GM12872 (cell line): Measurements from ENCODE around the gene CYREN.
A peak's percentile ranks its signal among the peaks of the same experiment; 100 is the strongest.

Experiments used
- TF ChIP-seq, protein P1 (sequence below): IDR thresholded peaks from 3 replicates; pipeline ENCODE4 v1.5.1; 2011; ENCODE audit warnings: low read depth, mild to moderate bottlenecking, low read length, moderate library complexity; ENCODE audit not compliant: insufficient read depth

The CYREN gene

GRCh38 chr7:135186841-135187253, 16.3 kb upstream of the CYREN start:
- TF ChIP-seq, protein P1, sequence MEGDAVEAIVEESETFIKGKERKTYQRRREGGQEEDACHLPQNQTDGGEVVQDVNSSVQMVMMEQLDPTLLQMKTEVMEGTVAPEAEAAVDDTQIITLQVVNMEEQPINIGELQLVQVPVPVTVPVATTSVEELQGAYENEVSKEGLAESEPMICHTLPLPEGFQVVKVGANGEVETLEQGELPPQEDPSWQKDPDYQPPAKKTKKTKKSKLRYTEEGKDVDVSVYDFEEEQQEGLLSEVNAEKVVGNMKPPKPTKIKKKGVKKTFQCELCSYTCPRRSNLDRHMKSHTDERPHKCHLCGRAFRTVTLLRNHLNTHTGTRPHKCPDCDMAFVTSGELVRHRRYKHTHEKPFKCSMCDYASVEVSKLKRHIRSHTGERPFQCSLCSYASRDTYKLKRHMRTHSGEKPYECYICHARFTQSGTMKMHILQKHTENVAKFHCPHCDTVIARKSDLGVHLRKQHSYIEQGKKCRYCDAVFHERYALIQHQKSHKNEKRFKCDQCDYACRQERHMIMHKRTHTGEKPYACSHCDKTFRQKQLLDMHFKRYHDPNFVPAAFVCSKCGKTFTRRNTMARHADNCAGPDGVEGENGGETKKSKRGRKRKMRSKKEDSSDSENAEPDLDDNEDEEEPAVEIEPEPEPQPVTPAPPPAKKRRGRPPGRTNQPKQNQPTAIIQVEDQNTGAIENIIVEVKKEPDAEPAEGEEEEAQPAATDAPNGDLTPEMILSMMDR: 0 out of 3 replicates have a peak, but pooled peaks have one; percentile 5

GRCh38 chr7:135186261-135186540, 15.7 kb upstream of the CYREN start:
- TF ChIP-seq, protein P1: no peak

- TF ChIP-seq, protein P1: no peak
Observed at GRCh38 chr7:135185471-135186260, 15.2 kb upstream of the CYREN start.

- TF ChIP-seq, protein P1: no peak
Observed at GRCh38 chr7:135184254-135184841, 13.8 kb upstream of the CYREN start.

GRCh38 chr7:135183478-135183877, 13.0 kb upstream of the CYREN start:
- TF ChIP-seq, protein P1: no peak

- TF ChIP-seq, protein P1: no peak
Observed at GRCh38 chr7:135181929-135182678, 11.6 kb upstream of the CYREN start.

DNA sequence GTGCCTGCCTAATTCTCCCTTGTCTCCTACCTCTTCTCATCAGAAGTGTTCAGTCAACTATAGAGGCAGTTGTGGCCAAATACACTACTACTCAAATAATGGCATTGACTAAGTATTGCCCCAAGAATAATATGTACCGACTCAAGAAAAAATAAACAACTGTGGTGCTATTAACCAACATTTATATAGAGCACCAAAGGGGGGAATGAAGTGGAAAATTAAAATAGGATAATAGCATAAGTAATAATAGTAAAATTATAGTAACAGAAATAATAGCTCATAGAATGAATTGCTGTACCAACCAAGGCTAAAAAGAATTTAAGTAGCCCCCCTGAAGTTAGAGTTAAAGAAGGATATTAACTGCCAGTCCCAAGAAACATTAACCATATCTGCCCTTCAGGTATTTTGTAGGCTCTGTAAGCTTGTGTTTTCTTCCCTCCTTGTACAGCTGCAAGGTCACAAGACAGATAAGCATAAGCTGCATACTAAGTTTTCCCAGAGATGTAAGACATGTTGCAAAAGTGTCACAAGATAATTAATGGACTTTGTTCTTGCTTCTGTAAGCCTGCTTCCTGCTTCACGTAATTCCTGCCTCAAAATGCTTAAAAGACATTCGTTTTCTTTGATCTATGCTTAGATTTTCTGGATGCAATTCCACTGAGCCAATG, 10.9 kb upstream of the CYREN start:
- TF ChIP-seq, protein P1: no peak
